Ureter (tissue), 1 donor: ENCODE measurements around the gene UNC5B. TPM values are rescaled to one million over a fixed set of nuclear protein-coding genes. Genes with fewer than 3 reads are reported as not detected.
"Not testable (repeated sequence)": the region's sequence is repeated elsewhere in the genome, so short reads cannot be mapped to it uniquely, and the experiment has no call there.

ENCODE experiments used
- DNase-seq: peaks from one replicate; pipeline ENCODE4 v3.0.0-alpha.2; 2020; ENCODE audit warnings: low spot score
- total RNA-seq: library from RNA; stranded (reverse); gene quantifications from one replicate; pipeline ENCODE4 v1.2.4, GENCODE V29; 2023
- donor health status: DM: yes; HTN: yes; CAD: no.

The UNC5B gene
- total RNA-seq, 1 donor from 2014 or later: 61.8 TPM

- no peak for DNase-seq
Measured at GRCh38 chr10:71296086-71296485, 83.7 kb downstream of the UNC5B start.

DNA sequence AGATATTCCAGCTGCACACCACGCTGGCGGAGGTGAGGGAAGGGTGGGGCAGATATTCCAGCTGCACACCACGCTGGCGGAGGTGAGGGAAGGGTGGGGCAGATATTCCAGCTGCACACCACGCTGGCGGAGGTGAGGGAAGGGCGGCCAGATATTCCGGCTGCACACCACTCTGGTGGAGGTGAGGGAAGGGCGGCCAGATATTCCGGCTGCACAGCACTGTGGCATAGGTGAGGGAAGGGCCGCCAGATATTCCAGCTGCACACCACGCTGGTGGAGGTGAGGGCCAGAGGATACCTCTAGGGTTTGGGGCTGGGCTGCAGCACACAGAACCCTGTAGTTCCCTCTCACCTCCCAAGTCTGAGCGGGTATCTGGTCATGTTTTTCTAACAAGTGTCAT, 84.4 kb downstream of the UNC5B start:
- not testable (repeated sequence) for DNase-seq

- DNase-seq: no peak
Measured at GRCh38 chr10:71297343-71297742, 85.0 kb downstream of the UNC5B start.

DNA sequence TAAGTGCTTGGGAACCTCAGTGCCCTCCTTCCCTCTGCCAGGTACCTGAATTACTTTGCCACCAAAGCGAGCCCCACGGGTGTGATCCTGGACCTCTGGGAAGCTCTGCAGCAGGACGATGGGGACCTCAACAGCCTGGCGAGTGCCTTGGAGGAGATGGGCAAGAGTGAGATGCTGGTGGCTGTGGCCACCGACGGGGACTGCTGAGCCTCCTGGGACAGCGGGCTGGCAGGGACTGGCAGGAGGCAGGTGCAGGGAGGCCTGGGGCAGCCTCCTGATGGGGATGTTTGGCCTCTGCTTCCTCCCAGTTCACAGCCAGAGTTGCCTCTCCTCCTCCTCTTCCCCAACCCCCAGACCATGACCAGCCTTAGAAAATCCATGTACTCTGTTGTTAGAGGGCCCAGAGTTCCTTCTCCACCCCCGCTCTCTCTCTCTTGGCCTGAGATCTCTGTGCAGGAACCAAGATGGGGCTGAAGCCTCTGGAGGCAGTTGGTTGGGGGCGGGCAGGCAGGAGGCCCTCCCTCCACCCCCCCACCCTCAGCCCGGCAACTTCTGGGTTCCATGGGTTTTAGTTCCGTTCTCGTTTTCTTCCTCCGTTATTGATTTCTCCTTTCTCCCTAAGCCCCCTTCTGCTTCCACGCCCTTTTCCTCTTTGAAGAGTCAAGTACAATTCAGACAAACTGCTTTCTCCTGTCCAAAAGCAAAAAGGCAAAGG, 86.9 kb downstream of the UNC5B start:
- DNase-seq: no peak

- peak; percentile 66 for DNase-seq
Measured at GRCh38 chr10:71300555-71301370, 88.4 kb downstream of the UNC5B start.

- no peak for DNase-seq
Measured at GRCh38 chr10:71301371-71301916, 89.1 kb downstream of the UNC5B start.

GRCh38 chr10:71302451-71302850, 90.1 kb downstream of the UNC5B start:
- no peak for DNase-seq

- DNase-seq: no peak
Measured at GRCh38 chr10:71302874-71303568, 90.7 kb downstream of the UNC5B start.

DNA sequence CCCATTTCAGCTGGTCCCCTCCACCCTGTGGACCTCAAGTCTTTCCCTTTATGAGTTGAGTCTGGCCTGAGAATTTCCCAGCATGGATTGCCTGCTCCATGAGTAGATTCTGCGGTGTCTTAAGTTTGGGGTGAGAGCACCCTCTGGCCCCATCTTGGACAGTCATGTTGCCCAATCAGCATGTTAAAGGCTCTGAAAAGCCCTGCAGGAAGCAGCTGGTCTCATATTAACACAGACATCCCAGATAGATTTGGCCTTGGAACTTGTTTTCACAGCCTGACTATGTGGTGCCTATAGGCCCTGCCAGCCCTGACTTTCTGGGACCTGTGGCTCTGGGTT, 91.2 kb downstream of the UNC5B start:
- DNase-seq: no peak

DNA sequence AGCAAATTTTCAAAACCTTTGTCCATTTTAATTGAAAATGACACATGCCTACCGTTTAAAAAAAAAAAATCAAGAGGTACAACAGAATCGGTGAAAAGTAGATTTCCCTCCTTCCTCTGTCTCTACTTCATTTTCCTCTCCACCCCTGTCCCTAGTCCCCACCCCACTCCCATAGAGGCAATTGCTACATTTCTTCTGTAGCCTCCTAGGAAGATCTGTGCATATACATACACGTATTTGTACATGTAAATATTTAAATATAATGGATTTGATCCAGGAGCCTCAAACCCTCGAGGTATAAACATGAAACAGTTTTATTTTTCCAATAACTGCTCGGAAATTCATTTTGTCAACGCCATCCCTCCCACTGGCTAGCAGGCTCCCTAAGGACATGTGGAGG, 92.5 kb downstream of the UNC5B start:
- DNase-seq: no peak

DNA sequence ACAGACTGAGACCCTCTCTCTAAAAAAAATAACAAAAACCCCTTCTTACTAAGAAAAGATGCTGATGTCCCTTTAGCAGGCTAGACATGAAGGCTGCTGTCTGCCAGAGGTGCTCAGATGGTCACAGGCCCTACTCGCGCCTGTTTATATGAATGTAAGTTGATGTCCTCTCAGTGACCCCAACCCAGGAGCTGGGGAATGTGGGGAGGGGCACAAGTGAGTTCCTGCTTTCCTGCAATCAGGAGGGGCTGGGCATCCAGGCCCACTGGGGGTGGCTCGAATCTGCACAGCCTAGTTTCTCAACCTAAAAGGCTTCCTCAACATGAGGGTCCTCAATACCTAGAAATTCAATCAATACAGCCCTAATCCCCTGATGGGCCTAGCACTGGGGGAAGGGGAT, 94.6 kb downstream of the UNC5B start:
- no peak for DNase-seq

DNA sequence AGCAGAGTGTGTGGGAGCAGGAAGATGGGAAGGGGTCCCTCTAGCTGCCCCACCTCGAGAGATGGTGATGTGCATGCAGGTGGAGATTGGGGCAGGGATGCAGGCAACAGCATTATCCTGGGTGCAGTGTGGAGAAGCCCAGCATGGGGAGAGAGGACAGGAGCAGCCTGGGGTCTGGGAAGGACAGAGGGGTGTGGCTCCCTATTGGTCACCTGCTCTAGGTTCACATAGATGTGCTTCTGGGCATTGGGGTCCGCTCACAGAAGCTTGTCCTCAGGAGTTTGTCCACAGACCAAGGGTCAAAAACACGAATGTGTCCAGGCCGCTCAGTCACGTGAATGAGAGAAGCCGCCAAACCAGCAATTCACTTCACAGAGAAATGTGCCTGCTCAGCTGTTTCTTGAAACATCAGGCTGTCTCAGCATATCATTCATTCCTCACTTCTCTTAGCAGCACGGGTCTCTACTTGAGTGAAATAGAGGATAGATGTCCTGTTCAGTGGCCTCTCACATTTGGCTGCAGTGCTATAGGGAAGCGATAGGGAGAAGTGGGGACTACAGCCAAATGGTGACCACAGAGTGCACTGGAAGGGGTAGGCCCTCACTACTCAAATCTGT, 95.2 kb downstream of the UNC5B start:
- no peak for DNase-seq

GRCh38 chr10:71308244-71308643, 95.9 kb downstream of the UNC5B start:
- no peak for DNase-seq

GRCh38 chr10:71308985-71309384, 96.6 kb downstream of the UNC5B start:
- DNase-seq: no peak

- DNase-seq: no peak
Measured at GRCh38 chr10:71309919-71310318, 97.5 kb downstream of the UNC5B start.

- no peak for DNase-seq
Measured at GRCh38 chr10:71312220-71312619, 99.8 kb downstream of the UNC5B start.

DNA sequence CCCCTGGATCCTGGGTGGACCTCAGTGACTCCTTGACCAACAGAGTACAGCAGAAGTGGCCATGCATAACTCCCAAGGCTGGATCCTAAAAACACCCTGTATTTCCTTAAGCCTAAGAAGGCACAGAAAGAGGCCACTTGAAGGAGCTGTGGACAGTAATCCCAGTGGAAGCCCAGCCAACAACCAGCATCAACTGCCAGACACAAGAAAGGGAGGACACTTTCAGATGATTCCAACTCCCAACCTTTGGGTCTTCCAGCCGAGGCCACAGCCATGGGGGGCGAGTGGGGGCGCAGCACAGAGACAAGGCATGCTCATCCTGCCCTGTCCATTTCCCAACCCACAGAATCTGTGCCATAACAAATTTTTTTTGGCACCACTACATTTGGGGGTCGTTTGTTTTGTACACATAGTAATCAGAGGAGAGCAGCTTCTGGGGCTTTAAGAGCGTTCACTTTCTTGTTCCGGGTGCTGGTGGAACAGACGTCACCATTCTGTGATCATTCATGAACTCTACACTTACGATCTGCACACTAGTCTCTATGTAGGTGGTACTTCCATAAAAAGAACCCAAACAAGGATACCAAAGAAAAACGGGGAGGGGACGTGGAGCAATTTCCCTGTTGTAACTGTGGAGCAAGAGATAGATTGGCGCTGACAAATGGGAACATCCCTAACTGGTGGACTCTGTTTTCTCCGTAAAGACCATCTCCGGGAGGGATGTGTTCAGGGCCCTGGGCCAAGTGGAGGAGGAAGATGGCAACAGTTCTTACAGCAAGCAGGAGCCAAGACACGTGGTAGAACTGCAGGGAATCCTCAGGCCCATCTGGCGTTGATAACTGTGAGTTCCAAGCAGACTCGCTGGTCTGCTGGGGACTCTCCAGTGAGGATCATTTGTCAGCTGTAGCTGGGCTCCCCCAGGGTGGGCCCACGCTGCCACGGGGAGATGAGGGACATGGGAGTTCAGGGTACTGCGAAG, 100.7 kb downstream of the UNC5B start:
- peak; percentile 71 for DNase-seq

DNA sequence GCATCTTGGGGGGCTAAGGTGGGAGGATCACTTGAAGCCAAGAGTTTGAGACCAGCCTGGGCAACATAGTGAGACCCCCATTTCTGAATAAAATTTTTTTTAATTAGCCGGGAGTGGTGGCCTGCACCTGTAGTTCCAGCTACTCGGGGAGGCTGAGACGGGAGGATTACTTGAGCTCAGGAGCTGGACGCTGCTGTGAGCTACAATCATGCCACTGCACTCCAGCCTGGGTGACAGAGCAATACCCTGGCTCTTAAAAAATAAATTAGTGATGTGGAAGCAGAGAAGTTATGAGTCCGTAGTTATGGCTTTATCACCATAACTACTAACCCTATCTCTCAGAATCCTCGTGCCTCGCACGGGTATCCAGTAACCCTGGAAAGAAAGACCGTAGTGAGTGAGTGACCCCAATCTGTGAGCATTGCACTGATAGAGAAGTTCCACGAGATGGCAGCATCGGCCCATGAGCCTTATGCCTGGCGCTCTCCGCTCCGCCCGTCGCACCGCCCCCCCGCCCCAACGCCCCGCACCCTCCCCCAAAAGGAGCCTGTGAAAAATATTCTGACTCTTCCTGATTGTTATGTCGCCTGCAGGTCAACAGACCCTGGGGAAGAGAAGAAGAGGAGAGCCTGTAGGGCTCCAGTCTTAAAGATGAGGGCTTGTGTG, 101.8 kb downstream of the UNC5B start:
- DNase-seq: no peak

DNA sequence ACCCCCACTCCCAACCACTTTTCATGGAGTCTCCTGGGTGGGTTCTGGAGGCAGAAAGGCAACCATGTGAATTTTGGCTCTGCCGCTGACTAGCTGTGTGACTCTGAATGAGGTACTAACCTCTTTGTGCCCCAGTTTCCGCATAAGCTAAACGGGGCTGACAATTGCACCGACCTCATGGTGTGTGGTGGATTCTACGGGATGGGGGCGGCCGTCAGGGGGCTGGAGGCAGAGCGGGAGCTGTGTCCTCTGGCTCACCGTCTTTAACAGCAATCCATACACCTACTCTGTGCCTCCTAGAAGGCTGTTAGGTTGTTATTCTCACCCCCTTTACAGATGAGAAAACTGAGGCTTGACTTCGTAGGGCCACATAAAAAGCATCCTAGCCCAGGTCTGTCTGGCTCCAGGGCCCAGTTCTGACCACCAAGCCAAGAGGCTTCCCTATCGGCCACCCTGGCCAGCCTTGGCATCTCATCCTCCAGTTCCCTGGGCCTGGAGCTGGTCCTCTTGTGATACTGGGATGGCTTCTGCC, 102.4 kb downstream of the UNC5B start:
- DNase-seq: no peak
